Progenitor cell of endocrine pancreas (in vitro differentiated cells): Measurements from ENCODE around the gene RALB. TPM values are rescaled to one million over a fixed set of nuclear protein-coding genes. Genes with fewer than 3 reads are reported as not detected.

Source experiments
- DNase-seq: peaks from one replicate; pipeline ENCODE4 v3.0.0; 2021; ENCODE audit warnings: low spot score; ENCODE audit not compliant: unreplicated experiment
- H3K27ac Mint-ChIP-seq: 2 replicates; pipeline ENCODE4 v1.8.0; 2021; ENCODE audit warnings: mild to moderate bottlenecking, moderate library complexity, mixed read lengths
- H3K27me3 Mint-ChIP-seq: 2 replicates; pipeline ENCODE4 v1.8.0; 2021; ENCODE audit warnings: mixed read lengths
- H3K36me3 Mint-ChIP-seq: 2 replicates; pipeline ENCODE4 v1.8.0; 2022; ENCODE audit warnings: mixed read lengths; ENCODE audit not compliant: insufficient read depth
- H3K4me1 Mint-ChIP-seq: 2 replicates; pipeline ENCODE4 v1.8.0; 2021; ENCODE audit warnings: low read depth, mixed read lengths
- H3K4me3 Mint-ChIP-seq: 2 replicates; pipeline ENCODE4 v1.8.0; 2021; ENCODE audit warnings: low read depth, mild to moderate bottlenecking, moderate library complexity, mixed read lengths
- H3K9me3 Mint-ChIP-seq: 2 replicates; pipeline ENCODE4 v1.8.0; 2021; ENCODE audit warnings: low read depth, mixed read lengths
- total RNA-seq: library from RNA; stranded (reverse); gene quantifications from 2 replicates; pipeline ENCODE4 v1.2.1, GENCODE V29; 2021
- TF ChIP-seq, protein P1 (sequence below): fragments of 200-600 bp; sonication (generic); IDR thresholded peaks from one replicate; pipeline ENCODE4 v1.5.0; 2021; ENCODE audit warnings: antibody characterized with exemption, mild to moderate bottlenecking; ENCODE audit not compliant: unreplicated experiment

The RALB gene
- total RNA-seq, 1 donor from 2014 or later: 30.5 TPM

- H3K36me3 Mint-ChIP-seq: no peaks in the 10 kb centered on the region
- H3K9me3 Mint-ChIP-seq: no peaks in the 10 kb centered on the region
- no peak overlapping the region for H3K4me3 Mint-ChIP-seq
- DNase-seq: no peak
- no peaks in the 10 kb centered on the region for H3K27me3 Mint-ChIP-seq
- no peak overlapping the region for H3K27ac Mint-ChIP-seq
- TF ChIP-seq, protein P1, sequence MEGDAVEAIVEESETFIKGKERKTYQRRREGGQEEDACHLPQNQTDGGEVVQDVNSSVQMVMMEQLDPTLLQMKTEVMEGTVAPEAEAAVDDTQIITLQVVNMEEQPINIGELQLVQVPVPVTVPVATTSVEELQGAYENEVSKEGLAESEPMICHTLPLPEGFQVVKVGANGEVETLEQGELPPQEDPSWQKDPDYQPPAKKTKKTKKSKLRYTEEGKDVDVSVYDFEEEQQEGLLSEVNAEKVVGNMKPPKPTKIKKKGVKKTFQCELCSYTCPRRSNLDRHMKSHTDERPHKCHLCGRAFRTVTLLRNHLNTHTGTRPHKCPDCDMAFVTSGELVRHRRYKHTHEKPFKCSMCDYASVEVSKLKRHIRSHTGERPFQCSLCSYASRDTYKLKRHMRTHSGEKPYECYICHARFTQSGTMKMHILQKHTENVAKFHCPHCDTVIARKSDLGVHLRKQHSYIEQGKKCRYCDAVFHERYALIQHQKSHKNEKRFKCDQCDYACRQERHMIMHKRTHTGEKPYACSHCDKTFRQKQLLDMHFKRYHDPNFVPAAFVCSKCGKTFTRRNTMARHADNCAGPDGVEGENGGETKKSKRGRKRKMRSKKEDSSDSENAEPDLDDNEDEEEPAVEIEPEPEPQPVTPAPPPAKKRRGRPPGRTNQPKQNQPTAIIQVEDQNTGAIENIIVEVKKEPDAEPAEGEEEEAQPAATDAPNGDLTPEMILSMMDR: no peak
- no peaks in the 10 kb centered on the region for H3K4me1 Mint-ChIP-seq
These were observed 47.5 kb upstream of the RALB start for GRCh38 chr2:120204945-120205670.

DNA sequence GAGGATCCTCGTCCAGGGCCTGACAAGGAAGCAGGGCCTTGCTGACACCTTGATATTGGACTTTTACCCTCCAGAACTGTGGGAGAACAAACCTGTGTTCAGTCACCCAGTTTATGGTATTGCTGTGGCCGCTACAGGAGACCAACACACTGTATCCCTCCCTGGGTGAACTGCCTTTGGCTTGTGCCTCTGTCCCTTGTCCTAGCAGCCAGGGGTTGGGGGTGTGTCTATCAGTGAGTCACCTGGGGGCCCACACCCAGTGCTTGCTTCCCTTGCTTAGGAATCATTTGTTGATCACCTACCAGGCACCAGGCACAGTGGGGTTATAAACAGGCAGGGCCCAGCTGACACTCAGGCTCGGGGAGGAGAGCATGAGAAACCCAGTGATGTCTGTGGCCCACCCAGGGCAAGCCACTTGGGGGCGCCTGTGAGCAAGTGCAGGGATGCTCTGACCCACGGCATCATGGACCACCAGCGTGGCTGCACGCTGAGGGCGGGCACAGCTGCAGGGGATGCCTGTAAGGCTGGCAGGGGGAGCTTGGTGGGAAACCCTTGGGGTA lies 46.5 kb upstream of the RALB start:
- H3K27ac Mint-ChIP-seq: no peak overlapping the region
- no peaks in the 10 kb centered on the region for H3K36me3 Mint-ChIP-seq
- no peaks in the 10 kb centered on the region for H3K27me3 Mint-ChIP-seq
- no peak overlapping the region for H3K4me3 Mint-ChIP-seq
- no peaks in the 10 kb centered on the region for H3K9me3 Mint-ChIP-seq
- TF ChIP-seq, protein P1: peak; percentile 55
- peak; percentile 32 for DNase-seq
- H3K4me1 Mint-ChIP-seq: no peaks in the 10 kb centered on the region

DNA sequence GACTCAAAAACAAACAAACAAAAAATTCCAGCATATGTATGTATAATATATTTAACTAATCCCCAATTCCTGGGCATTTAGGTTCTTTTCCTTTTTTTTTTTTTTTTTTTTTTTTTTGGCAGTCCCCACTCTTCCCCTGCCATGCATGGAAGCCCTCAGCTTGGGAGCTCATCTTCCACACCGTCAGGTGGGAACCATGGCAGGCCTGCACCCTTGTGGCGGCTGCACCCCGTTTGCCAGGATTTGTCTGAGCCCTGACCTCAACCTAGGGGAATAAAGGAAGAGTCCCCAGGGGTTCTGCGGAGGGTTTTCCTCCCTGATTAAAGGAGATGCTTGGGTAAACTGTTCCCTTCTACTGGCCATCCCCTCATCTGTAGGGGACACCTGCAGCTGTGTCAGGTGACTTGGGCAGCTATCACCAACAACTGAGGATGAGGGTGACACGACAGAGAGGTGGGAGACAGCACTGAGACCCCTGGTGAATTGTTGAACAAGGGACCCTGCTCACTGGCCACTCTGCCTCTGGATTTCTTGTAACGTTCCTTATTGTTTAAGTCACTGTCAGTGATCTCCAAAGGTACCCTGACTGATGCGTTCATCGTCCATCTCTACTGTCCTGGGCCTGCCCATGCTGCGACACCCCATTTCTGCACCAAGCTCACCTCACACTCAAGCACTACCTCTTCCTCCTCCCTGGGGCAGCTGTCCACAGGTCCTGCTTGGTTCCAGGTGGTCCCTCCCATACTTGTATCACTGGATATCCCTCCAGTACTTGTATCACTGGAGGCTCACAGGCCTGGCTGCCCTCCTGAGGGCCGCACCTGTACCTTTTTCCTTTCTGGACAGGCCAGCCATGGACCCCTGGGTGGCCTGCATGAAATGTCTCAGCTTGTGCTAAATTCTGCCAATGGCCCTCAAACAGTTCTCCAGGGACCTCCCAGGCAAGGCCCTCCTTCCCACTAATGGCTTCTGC lies 44.0 kb upstream of the RALB start:
- H3K4me1 Mint-ChIP-seq: no peaks in the 10 kb centered on the region
- H3K27ac Mint-ChIP-seq: no peak overlapping the region
- H3K4me3 Mint-ChIP-seq: no peak overlapping the region
- TF ChIP-seq, protein P1: no peak
- DNase-seq: no peak
- H3K27me3 Mint-ChIP-seq: no peaks in the 10 kb centered on the region
- no peaks in the 10 kb centered on the region for H3K9me3 Mint-ChIP-seq
- H3K36me3 Mint-ChIP-seq: no peaks in the 10 kb centered on the region

- H3K27ac Mint-ChIP-seq: no peak overlapping the region
- TF ChIP-seq, protein P1: no peak
- no peaks in the 10 kb centered on the region for H3K9me3 Mint-ChIP-seq
- no peak for DNase-seq
- no peak overlapping the region for H3K4me3 Mint-ChIP-seq
- H3K36me3 Mint-ChIP-seq: no peaks in the 10 kb centered on the region
- no peaks in the 10 kb centered on the region for H3K27me3 Mint-ChIP-seq
- H3K4me1 Mint-ChIP-seq: no peaks in the 10 kb centered on the region
These were observed 43.0 kb upstream of the RALB start for GRCh38 chr2:120209427-120210269.

- H3K27me3 Mint-ChIP-seq: no peaks in the 10 kb centered on the region
- H3K36me3 Mint-ChIP-seq: no peaks in the 10 kb centered on the region
- no peaks in the 10 kb centered on the region for H3K4me1 Mint-ChIP-seq
- no peaks in the 10 kb centered on the region for H3K9me3 Mint-ChIP-seq
- H3K27ac Mint-ChIP-seq: no peak overlapping the region
- DNase-seq: no peak
- TF ChIP-seq, protein P1: no peak
- no peak overlapping the region for H3K4me3 Mint-ChIP-seq
These were observed 42.4 kb upstream of the RALB start for GRCh38 chr2:120210270-120210693.
